K562 (cell line): ENCODE results near the gene DCUN1D4. TPM values are rescaled to one million over a fixed set of nuclear protein-coding genes. Genes with fewer than 3 reads are reported as not detected.

ENCODE experiments used
- ATAC-seq: fragments of 200-7000 bp; cut with Tn5 transposase; 3 replicates; pipeline ENCODE4 v1.9.1; 2020; ENCODE audit warnings: moderate library complexity
- BruUV-seq: library from RNA; stranded (reverse); fragments of 400-500 nt; replicated peaks from 2 replicates; lab custom pipeline; 2021; lab: Mats Ljungman, UMichigan
- CTCF ChIA-PET: fragments of 300-600 bp; formaldehyde crosslinking; extraction: SDS; loops from one replicate; lab custom pipeline; 2021; ENCODE audit warnings: low intra/inter-chr PET ratio; lab: Yijun Ruan, JAX
- POLR2A ChIA-PET: fragments of 300-600, 350-650 bp; sonication (Branson Sonifier 250); formaldehyde crosslinking; extraction: SDS; loops from one replicate; lab custom pipeline; 2021; ENCODE audit warnings: antibody characterized with exemption, inconsistent platforms; lab: Yijun Ruan, JAX
- DNase-seq, 4 experiments: peaks; one replicate each; pipeline versions ENCODE4 v3.0.0 to v3.0.0-alpha.2; 2011 to 2018; ENCODE audit warnings: low spot score in 3 of 4, mixed read lengths in 3 of 4; ENCODE audit errors: extremely low read depth in 1 of 4
- FAIRE-seq: peaks from 2 replicates; lab custom pipeline; 2011; peaks lifted over from hg19 to GRCh38; lab: Jason Lieb, UNC
- H2AFZ ChIP-seq: 2 replicates; pipeline ENCODE4 v1.6.0; 2011; ENCODE audit warnings: low read depth, low read length, control low read depth, inconsistent platforms
- H3K27ac ChIP-seq: fragments of 200-600 bp; 3 replicates; pipeline ENCODE4 v1.8.0; 2011; ENCODE audit warnings: low read depth, mild to moderate bottlenecking, control low read depth, inconsistent platforms, low read length, moderate library complexity, mixed read lengths; ENCODE audit errors: extremely low read depth
- H3K27me3 ChIP-seq, 2 experiments: fragments of 300-600 bp in 1 of 2; 2 replicates in 1 of 2; 3 replicates in 1 of 2; pipeline versions ENCODE4 v1.6.0 to v1.8.0; 2011; ENCODE audit warnings: inconsistent platforms in 2 of 2, low read length in 2 of 2, mild to moderate bottlenecking in 1 of 2, mixed read lengths in 1 of 2, moderate library complexity in 1 of 2; ENCODE audit not compliant: control insufficient read depth in 2 of 2, insufficient read depth in 2 of 2
- H3K36me3 ChIP-seq: fragments of 300-600 bp; 3 replicates; pipeline ENCODE4 v1.8.0; 2011; ENCODE audit warnings: mild to moderate bottlenecking, low read length, inconsistent platforms; ENCODE audit not compliant: control insufficient read depth, insufficient read depth
- H3K4me1 ChIP-seq, 2 experiments: fragments of 200-600 bp in 1 of 2; replicated peaks in 1 of 2; 2 replicates in 1 of 2; 3 replicates in 1 of 2; pipeline versions ENCODE4 v1.5.1 to v1.8.0; 2011; ENCODE audit warnings: inconsistent platforms in 2 of 2, low read length in 2 of 2, mild to moderate bottlenecking in 1 of 2, mixed read lengths in 1 of 2, moderate library complexity in 1 of 2; ENCODE audit not compliant: control insufficient read depth in 2 of 2, insufficient read depth in 2 of 2
- H3K4me2 ChIP-seq: 2 replicates; pipeline ENCODE4 v1.6.1; 2011; ENCODE audit warnings: low read length, control low read depth, inconsistent platforms, mixed read lengths; ENCODE audit not compliant: insufficient read depth
- H3K4me3 ChIP-seq: fragments of 200-600 bp; sonication (generic), shearing (Covaris generic); 2 replicates; pipeline ENCODE4 v1.5.1; 2016; ENCODE audit warnings: control low read depth, inconsistent platforms
- H3K79me2 ChIP-seq: fragments of 200-600 bp; 3 replicates; pipeline ENCODE4 v1.8.0; 2011; ENCODE audit warnings: low read length, inconsistent platforms; ENCODE audit not compliant: control insufficient read depth, insufficient read depth
- H3K9ac ChIP-seq, 2 experiments: 2 replicates each; pipeline versions ENCODE4 v1.6.0 to v1.6.1; 2011; ENCODE audit warnings: low read depth in 2 of 2, low read length in 2 of 2, control low read depth in 1 of 2, inconsistent platforms in 1 of 2, mild to moderate bottlenecking in 1 of 2, mixed read lengths in 1 of 2; ENCODE audit not compliant: insufficient read depth in 1 of 2
- H3K9me1 ChIP-seq: one replicate; pipeline ENCODE4 v1.6.0; 2011; ENCODE audit warnings: inconsistent platforms, mild to moderate bottlenecking, low read length, moderate library complexity; ENCODE audit not compliant: control insufficient read depth, insufficient read depth
- H3K9me3 ChIP-seq: replicated peaks from 2 replicates; pipeline ENCODE4 v1.5.1; 2011; ENCODE audit warnings: low read depth, low read length, inconsistent platforms; ENCODE audit not compliant: control insufficient read depth, insufficient read depth
- H4K20me1 ChIP-seq: replicated peaks from 2 replicates; pipeline ENCODE4 v1.6.1; 2011; ENCODE audit warnings: low read length, inconsistent platforms, mixed read lengths; ENCODE audit not compliant: control insufficient read depth, insufficient read depth
- POLR2G ChIP-seq: fragments of 200-400 bp; formaldehyde crosslinking; IDR thresholded peaks from 2 replicates; pipeline ENCODE4 v1.6.1; 2017; ENCODE audit warnings: low read depth, mild to moderate bottlenecking, antibody characterized with exemption, low read length, moderate library complexity
- SMC3 ChIP-seq: conservative IDR thresholded peaks from 2 replicates; pipeline ENCODE4 v1.6.1; 2011; ENCODE audit warnings: low read depth, low read length, improper control_type of control experiment; ENCODE audit not compliant: insufficient read depth
- USF1 ChIP-seq: sonication (generic); formaldehyde crosslinking; IDR thresholded peaks from 2 replicates; pipeline ENCODE4 v1.9.0; 2022; ENCODE audit warnings: mild to moderate bottlenecking, missing genetic modification reagents
- ZBTB5 ChIP-seq: fragments of 450-650 bp; IDR thresholded peaks from 2 replicates; pipeline ENCODE4 v1.6.1; 2017; ENCODE audit warnings: antibody characterized with exemption
- WGBS: fragments of 100-300 bp; shearing (Covaris generic); methylation state at CpG from one replicate; pipeline ENCODE4 v1.1.6; 2016; ENCODE audit warnings: low coverage, mixed read lengths; ENCODE audit not compliant: insufficient coverage; ENCODE audit errors: missing lambda C conversion rate; 5-methylcytosine and 5-hydroxymethylcytosine counted together
- in situ Hi-C: fragments of 300-500 bp; cut with MboI; formaldehyde crosslinking; loops from 4 replicates; pipeline ENCODE4 v1.15.0; 2018; ENCODE audit warnings: inconsistent platforms, mixed read lengths
- intact Hi-C: fragments of 100-400 bp; cut with micrococcal nuclease; formaldehyde crosslinking; loops from 2 replicates; pipeline ENCODE4 v1.14.2; 2022
- polyA plus RNA-seq, 8 experiments: library from polyadenylated mRNA; depleted of rRNA in 4 of 8; stranded (reverse) in 5 of 8; unstranded in 3 of 8; fragments of >200 nt; fragmentation: Nextera tagmentation in 2 of 8; fragmentation: Illumina TruSeq in 1 of 8; extraction: Ambion mirVana in 2 of 8; extraction: Trizol in 1 of 8; gene quantifications; 2 replicates each; pipeline versions ENCODE4 v1.2.1 to v1.2.3, GENCODE V29; 2011 to 2014; ENCODE audit warnings: inconsistent platforms in 1 of 8, missing spikeins in 1 of 8
- total RNA-seq, 7 experiments: library from RNA; depleted of rRNA in 6 of 7; stranded (reverse); fragments of >200 nt in 6 of 7; fragmentation: Illumina TruSeq in 2 of 7; extraction: Trizol in 2 of 7; gene quantifications; 2 replicates each; pipeline versions ENCODE4 v1.2.1 to v1.2.3, GENCODE V29; 2011 to 2021; ENCODE audit warnings: low replicate concordance in 1 of 7

DCUN1D4 gene
- total and polyA plus RNA-seq, 9 of the 15 experiments (the other 6 are each of a cell fraction or from before 2014, with no cell fraction given) = 15.1 to 73.5 (median 23.0) TPM

GRCh38 chr4:51866835-51867234 lies 23.9 kb downstream of the DCUN1D4 start:
- in situ Hi-C loops = no loop called here
- peaks cover 6% of the 10 kb centered on the region; the same call in 2 of the 3 replicates for H3K79me2 ChIP-seq

More at GRCh38 chr4:51866835-51867234, 23.9 kb downstream of the DCUN1D4 start:
- Histone ChIP-seq H3K4me3 (no peak overlapping the region), H3K9me1 (no peaks in the 10 kb centered on the region), H3K4me1 (peaks cover 0 to 6% of the 10 kb centered on the region in 2 experiments; a peak in 1 of 5 replicates), H3K4me2 (no peak overlapping the region), H3K27me3 (no peaks in the 10 kb centered on the region), H3K9ac (no peak overlapping the region), H3K9me3 (no peaks in the 10 kb centered on the region), H3K27ac (no peak overlapping the region), H2AFZ (no peak overlapping the region), H4K20me1 (no peaks in the 10 kb centered on the region), H3K36me3 (peaks cover 78% of the 10 kb centered on the region)
- intact Hi-C loops = no loop called here
- CTCF ChIA-PET = no interaction called here
- BruUV-seq = no TSS peak
- FAIRE-seq = no peak
- POLR2A ChIA-PET = no interaction called here
- 98% methylated on average over 7 of the region's 7 CpGs for WGBS
- TF ChIP-seq ZBTB5 (no peak), POLR2G (peak; percentile 9; the same call in 1 of the 2 replicates), SMC3 (no peak), USF1 (no peak)
- ATAC-seq = no peak
- no peak for DNase-seq
